ENCODE data around the gene MAST1. TPM values are rescaled to one million over a fixed set of nuclear protein-coding genes. Genes with fewer than 3 reads are reported as not detected.

MAST1 gene
- total RNA-seq (2021; fragmentation: NEBNext Ultra II Directional; extraction: Animal tissue kit (Norgen Biotek cat#: 25700)): under 1 TPM in 3 of 6 experiments, not detected in 3; 0.09 to 0.34 (median 0.26) TPM
- long read RNA-seq, partial matches to known transcripts: 0 of 1 reads
- long read RNA-seq, other reads (novel, unspliced or antisense): 1 of 1 reads

GRCh38 chr19:12838182-12838885 lies at the start of gene MAST1:
MAST1 (plus strand) TSS chr19:12838515; CDS start chr19:12838573, 58 bp downstream.
- Mint-ChIP-seq H3K4me1 (ENCODE audit: low read depth) (0 out of 2 replicates have a peak, but pooled peaks cover 12% of the 10 kb centered on the region), H3K27me3 (ENCODE audit: insufficient read depth) (peaks cover 53% of the 10 kb centered on the region), H3K27ac (no peak within 1 kb of the TSS)

DNA sequence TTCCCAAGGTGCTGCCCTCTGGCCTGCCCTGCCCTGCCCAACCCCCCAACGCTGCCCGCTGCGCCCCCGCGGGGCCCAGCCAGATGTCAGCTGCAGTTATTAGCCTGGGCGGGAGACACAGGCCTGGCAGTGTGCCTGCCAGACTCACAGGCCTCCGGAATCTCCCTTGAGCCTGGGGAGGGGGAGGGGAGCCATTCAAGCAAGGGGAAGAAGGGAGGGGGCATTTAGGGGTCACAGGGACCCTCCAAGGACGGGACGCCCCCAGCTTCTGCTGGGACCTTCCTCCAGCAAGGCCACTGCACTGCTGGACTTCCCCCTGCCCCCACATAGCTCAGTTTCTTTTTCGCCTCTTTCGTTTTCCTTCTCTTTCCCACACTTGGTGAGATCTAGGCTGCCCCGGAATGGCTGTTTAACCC lies 49.6 kb upstream of the MAST1 start:
- Mint-ChIP-seq H3K4me1 (ENCODE audit: low read depth) (peaks cover 26% of the 10 kb centered on the region), H3K36me3 (ENCODE audit: low read depth) (peaks cover 4% of the 10 kb centered on the region), H3K27me3 (ENCODE audit: insufficient read depth) (peaks cover 20% of the 10 kb centered on the region), H3K9me3 (peaks cover 4% of the 10 kb centered on the region; the same call in 1 of the 2 replicates), H3K4me3 (peak overlapping the region; percentile 87), H3K27ac (peak overlapping the region; percentile 98)
- TF ChIP-seq, protein P1, sequence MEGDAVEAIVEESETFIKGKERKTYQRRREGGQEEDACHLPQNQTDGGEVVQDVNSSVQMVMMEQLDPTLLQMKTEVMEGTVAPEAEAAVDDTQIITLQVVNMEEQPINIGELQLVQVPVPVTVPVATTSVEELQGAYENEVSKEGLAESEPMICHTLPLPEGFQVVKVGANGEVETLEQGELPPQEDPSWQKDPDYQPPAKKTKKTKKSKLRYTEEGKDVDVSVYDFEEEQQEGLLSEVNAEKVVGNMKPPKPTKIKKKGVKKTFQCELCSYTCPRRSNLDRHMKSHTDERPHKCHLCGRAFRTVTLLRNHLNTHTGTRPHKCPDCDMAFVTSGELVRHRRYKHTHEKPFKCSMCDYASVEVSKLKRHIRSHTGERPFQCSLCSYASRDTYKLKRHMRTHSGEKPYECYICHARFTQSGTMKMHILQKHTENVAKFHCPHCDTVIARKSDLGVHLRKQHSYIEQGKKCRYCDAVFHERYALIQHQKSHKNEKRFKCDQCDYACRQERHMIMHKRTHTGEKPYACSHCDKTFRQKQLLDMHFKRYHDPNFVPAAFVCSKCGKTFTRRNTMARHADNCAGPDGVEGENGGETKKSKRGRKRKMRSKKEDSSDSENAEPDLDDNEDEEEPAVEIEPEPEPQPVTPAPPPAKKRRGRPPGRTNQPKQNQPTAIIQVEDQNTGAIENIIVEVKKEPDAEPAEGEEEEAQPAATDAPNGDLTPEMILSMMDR (IDR thresholded peaks at IDR 0.05): no peak
- DNase-seq: no peak

More at GRCh38 chr19:12838182-12838885, at the start of gene MAST1:
- Mint-ChIP-seq H3K36me3 (ENCODE audit: low read depth) (no peaks in the 10 kb centered on the region), H3K4me3 (peak within 1 kb of the TSS; percentile 67; the same call in 1 of the 2 replicates), H3K9me3 (no peaks in the 10 kb centered on the region)
- TF ChIP-seq, protein P1 (IDR thresholded peaks at IDR 0.05): peak; percentile 73
- DNase-seq: no peak

- TF ChIP-seq, protein P1 (IDR thresholded peaks at IDR 0.05): no peak
- Mint-ChIP-seq H3K9me3 (peaks cover 4% of the 10 kb centered on the region; the same call in 1 of the 2 replicates), H3K27ac (peak overlapping the region; percentile 98), H3K4me1 (ENCODE audit: low read depth) (peaks cover 31% of the 10 kb centered on the region), H3K27me3 (ENCODE audit: insufficient read depth) (peaks cover 24% of the 10 kb centered on the region), H3K36me3 (ENCODE audit: low read depth) (peaks cover 4% of the 10 kb centered on the region), H3K4me3 (peak overlapping the region; percentile 94)
- no peak for DNase-seq
These were observed 49.0 kb upstream of the MAST1 start for GRCh38 chr19:12789098-12789903.

DNA sequence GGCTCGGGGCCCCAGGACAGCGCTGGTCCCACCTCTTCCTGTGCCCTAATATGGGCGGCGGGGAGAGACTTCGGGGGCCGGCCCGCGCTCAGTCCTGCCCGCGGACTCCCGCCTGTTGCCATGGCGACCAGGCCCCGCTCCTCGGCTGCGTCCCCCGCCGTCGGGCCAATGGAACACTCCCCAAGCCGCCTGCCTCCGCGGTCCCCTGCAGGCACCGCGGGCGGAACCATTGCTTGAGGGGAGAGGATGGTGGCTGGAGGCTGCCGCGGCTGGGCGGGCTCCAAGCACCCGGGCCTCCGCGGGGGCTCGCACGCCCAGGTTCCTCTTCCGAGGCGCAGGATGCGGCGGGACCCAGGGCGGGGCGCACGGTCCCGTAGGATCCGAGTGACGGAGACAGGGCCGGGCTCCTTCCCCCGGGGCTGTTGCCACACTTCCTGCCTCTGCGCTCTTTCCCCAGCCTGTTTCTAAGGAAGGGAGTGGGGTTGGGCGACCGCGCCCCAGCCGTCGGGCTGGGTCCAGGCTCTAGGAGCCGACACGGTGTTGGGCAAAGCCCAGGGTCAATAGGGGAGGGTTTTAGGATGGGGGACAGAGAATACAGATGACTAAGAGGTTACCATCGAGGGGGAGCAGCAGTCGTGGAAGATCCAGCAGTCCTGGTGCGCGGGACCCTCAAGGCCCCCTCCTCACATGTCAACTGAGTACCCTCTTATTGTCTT lies 48.3 kb upstream of the MAST1 start:
- peak overlapping the region; percentile 94 for H3K27ac Mint-ChIP-seq
- peaks cover 36% of the 10 kb centered on the region for H3K4me1 Mint-ChIP-seq (ENCODE audit: low read depth)
- H3K27me3 Mint-ChIP-seq (ENCODE audit: insufficient read depth): peaks cover 31% of the 10 kb centered on the region
- DNase-seq: peak; percentile 95
- H3K9me3 Mint-ChIP-seq: peaks cover 4% of the 10 kb centered on the region; the same call in 1 of the 2 replicates
- peaks cover 4% of the 10 kb centered on the region for H3K36me3 Mint-ChIP-seq (ENCODE audit: low read depth)
- TF ChIP-seq, protein P1 (IDR thresholded peaks at IDR 0.05): no peak
- H3K4me3 Mint-ChIP-seq: peak overlapping the region; percentile 94
